Lower lobe of right lung (tissue), 2 donors: Measurements from ENCODE around the gene RGS7. TPM values are rescaled to one million over a fixed set of nuclear protein-coding genes. Genes with fewer than 3 reads are reported as not detected.
"Not testable (repeated sequence)": the region's sequence is repeated elsewhere in the genome, so short reads cannot be mapped to it uniquely, and the experiment has no call there.

Experiments used
- ATAC-seq, 2 donors: fragments of 200-7000 bp; cut with Tn5 transposase; one replicate each; pipeline ENCODE4 v1.9.1; 2020 to 2022; ENCODE audit warnings: mild to moderate bottlenecking in 2 of 2, moderate library complexity in 2 of 2
- DNase-seq: peaks from one replicate; pipeline ENCODE4 v3.0.0-alpha.2; 2020
- H3K27ac ChIP-seq: fragments of 200-600 bp; one replicate; pipeline ENCODE4 v1.8.0; 2022
- H3K27me3 ChIP-seq: fragments of 200-600 bp; one replicate; pipeline ENCODE4 v1.8.0; 2022; ENCODE audit warnings: low read depth
- H3K36me3 ChIP-seq: fragments of 200-600 bp; one replicate; pipeline ENCODE4 v1.8.0; 2022; ENCODE audit warnings: mild to moderate bottlenecking
- H3K4me1 ChIP-seq: fragments of 200-600 bp; one replicate; pipeline ENCODE4 v1.8.0; 2022
- H3K4me3 ChIP-seq: fragments of 200-600 bp; one replicate; pipeline ENCODE4 v1.8.0; 2022; ENCODE audit warnings: mild to moderate bottlenecking
- H3K9me3 ChIP-seq: fragments of 200-600 bp; one replicate; pipeline ENCODE4 v1.8.0; 2022
- CTCF ChIP-seq: fragments of 200-600 bp; IDR thresholded peaks from one replicate; pipeline ENCODE4 v1.8.0; 2022; ENCODE audit warnings: antibody characterized with exemption, mild to moderate bottlenecking
- intact Hi-C: fragments of 100-400 bp; cut with DNase I; formaldehyde crosslinking; loops from one replicate; pipeline ENCODE4 v1.11.0; 2022
- total RNA-seq: library from RNA; stranded (reverse); fragmentation: NEBNext Ultra II Directional; extraction: Animal tissue kit (Norgen Biotek cat#: 25700); gene quantifications from one replicate; pipeline ENCODE4 v1.2.1, GENCODE V29; 2021
- donor health status: DM: no; HTN: yes; CAD: no; lungs with severe emphysema.

The RGS7 gene
- total RNA-seq, 1 donor from 2014 or later = 0.21 TPM

- H3K36me3 ChIP-seq = no peaks in the 10 kb centered on the region
- no peak overlapping the region for H3K27ac ChIP-seq
- H3K4me1 ChIP-seq = no peaks in the 10 kb centered on the region
- ATAC-seq (no peak), DNase-seq (no peak)
- no peak for TF ChIP-seq CTCF
- intact Hi-C loops = no loop called here
- no peak overlapping the region for H3K4me3 ChIP-seq
- H3K27me3 ChIP-seq = no peaks in the 10 kb centered on the region
- H3K9me3 ChIP-seq = no peaks in the 10 kb centered on the region
Measured at GRCh38 chr1:240743705-240744104, 613.3 kb downstream of the RGS7 start.

- H3K9me3 ChIP-seq = no peaks in the 10 kb centered on the region
- DNase-seq (no peak), ATAC-seq (no peak)
- no peaks in the 10 kb centered on the region for H3K4me1 ChIP-seq
- intact Hi-C loops = no loop called here
- no peaks in the 10 kb centered on the region for H3K27me3 ChIP-seq
- TF ChIP-seq CTCF = no peak
- H3K36me3 ChIP-seq = no peaks in the 10 kb centered on the region
- no peak overlapping the region for H3K4me3 ChIP-seq
- H3K27ac ChIP-seq = no peak overlapping the region
Measured at GRCh38 chr1:240739754-240740153, 617.3 kb downstream of the RGS7 start.

GRCh38 chr1:240739139-240739538 is 617.9 kb downstream of the RGS7 start:
- DNase-seq (no peak), ATAC-seq (no peak)
- no peaks in the 10 kb centered on the region for H3K36me3 ChIP-seq
- H3K4me3 ChIP-seq = no peak overlapping the region
- H3K9me3 ChIP-seq = no peaks in the 10 kb centered on the region
- H3K27ac ChIP-seq = no peak overlapping the region
- H3K27me3 ChIP-seq = no peaks in the 10 kb centered on the region
- no peak for TF ChIP-seq CTCF
- intact Hi-C loops = no loop called here
- H3K4me1 ChIP-seq = no peaks in the 10 kb centered on the region

- Histone ChIP-seq H3K27ac (no peak overlapping the region), H3K36me3 (no peaks in the 10 kb centered on the region), H3K9me3 (no peaks in the 10 kb centered on the region), H3K27me3 (no peaks in the 10 kb centered on the region), H3K4me1 (no peaks in the 10 kb centered on the region), H3K4me3 (no peak overlapping the region)
- ATAC-seq (no peak), DNase-seq (no peak)
- intact Hi-C loops = no loop called here
- no peak for TF ChIP-seq CTCF
Measured at GRCh38 chr1:240737766-240738265, 619.2 kb downstream of the RGS7 start.

GRCh38 chr1:240737298-240737697 is 619.7 kb downstream of the RGS7 start:
- intact Hi-C loops = no loop called here

GRCh38 chr1:240734705-240735104 is 622.3 kb downstream of the RGS7 start:
- intact Hi-C loops = not testable (repeated sequence)

More at GRCh38 chr1:240737298-240737697, 619.7 kb downstream of the RGS7 start:
- H3K27me3 ChIP-seq = no peaks in the 10 kb centered on the region
- H3K4me1 ChIP-seq = no peaks in the 10 kb centered on the region
- TF ChIP-seq CTCF = no peak
- no peak overlapping the region for H3K27ac ChIP-seq
- DNase-seq (no peak), ATAC-seq (no peak)
- H3K36me3 ChIP-seq = no peaks in the 10 kb centered on the region
- H3K4me3 ChIP-seq = no peak overlapping the region
- H3K9me3 ChIP-seq = no peaks in the 10 kb centered on the region

More at GRCh38 chr1:240734705-240735104, 622.3 kb downstream of the RGS7 start:
- not testable (repeated sequence) for H3K4me3 ChIP-seq, H3K36me3 ChIP-seq, DNase-seq, ATAC-seq, H3K27me3 ChIP-seq, H3K4me1 ChIP-seq, H3K27ac ChIP-seq, H3K9me3 ChIP-seq
